NCI-H1436 (cell line): ENCODE measurements around the gene PTPRN.

ENCODE experiments used
- DNase-seq: peaks from one replicate; lab custom pipeline; 2025; lab: John Stamatoyannopoulos, UW

Gene PTPRN

DNA sequence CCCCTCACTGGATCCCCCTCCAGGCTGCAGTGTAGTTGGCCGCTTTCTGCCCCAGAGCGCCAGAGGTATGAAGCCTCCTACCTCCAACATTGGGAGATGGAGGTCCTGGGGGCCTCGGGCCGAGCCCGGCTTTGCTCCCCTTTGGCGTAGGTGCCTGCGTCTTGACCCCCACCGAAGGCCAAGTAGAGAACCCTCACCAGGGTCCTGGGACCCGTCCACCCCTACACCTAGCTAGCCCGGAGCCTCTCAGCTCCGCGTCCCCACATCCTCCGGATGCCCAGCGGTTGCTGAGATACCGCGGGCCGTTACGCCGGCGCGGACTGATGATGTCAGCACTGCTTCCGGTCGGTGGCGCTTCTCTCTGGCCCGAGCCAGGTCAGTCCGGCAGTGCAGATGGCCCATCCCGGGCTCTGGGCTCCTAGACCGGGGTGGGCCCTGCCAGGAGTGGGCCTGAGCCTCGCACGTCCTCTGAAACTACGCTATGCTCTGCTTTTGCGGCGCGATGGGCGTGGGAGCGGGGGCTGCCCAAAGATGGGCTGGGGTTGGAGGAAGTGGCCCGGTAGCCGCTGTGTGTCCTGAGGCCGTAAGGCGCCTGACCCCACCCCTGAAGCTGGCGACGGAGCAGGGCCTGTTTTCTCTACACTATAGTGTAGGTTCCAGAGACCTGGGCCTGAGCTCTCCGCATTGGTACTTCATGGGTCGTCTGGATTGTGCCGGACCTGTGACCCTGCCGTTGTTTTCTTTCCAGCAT, 63.9 kb downstream of the PTPRN start, which contains the start of the genes GLB1L and STK16:
TSS of gene GLB1L (minus strand) at position 297 of the 751 bp plus-strand sequence. CDS start 1,871 bp downstream, outside the sequence.
TSS of gene STK16 (plus strand) at position 332 of the 751 bp plus-strand sequence. CDS start 521 bp downstream, outside the sequence.
- peak; percentile 73 for DNase-seq

DNA sequence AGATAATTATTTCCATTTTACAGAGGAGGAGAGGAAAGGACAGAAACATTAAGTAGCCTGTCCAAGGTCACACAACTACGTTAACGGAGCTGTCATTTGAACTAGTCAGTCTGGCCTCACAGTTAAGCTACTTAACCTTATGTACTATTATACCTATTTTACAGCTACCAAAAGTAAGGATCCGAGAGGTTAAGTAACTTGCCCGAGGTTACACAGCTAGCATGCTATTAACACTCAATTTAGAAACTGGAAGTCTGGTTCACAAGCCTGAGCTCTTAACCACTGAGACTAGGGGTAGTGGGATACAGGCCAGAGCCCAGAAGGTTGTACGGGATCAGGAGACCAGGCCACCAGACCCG, 64.4 kb downstream of the PTPRN start:
- DNase-seq = no peak

DNA sequence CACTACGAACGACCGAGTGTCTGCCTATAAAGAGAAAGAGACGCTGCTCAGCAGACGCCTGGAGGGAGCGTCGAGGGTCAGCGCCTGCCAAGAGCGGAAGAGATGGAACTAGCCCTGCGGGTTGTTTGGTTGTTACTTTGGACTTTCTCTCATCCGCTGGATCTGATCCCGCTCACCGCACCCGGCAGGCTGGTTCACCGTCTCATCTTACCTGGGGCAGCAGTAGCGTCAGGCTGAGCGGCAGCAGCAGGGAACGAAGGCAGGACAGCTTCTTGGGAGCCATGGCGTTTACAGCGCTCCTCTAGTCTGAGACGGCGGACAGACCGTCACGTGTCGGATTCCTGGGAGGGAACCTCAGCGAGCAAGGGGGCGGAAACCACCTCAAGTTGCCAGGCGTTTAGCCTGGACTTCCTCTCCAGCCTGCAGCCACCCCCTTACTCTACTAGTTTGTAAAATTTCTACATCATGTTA, 65.9 kb downstream of the PTPRN start:
- no peak for DNase-seq
